ENCODE measurements around the gene CHRM2.

Gene CHRM2

GRCh38 chr7:136877990-136878389, 9.5 kb downstream of the CHRM2 start:
- TF ChIP-seq CTCF (IDR thresholded peaks at IDR 0.05; ENCODE audit: low read depth, low read length): no peak
- no peak overlapping the region for H3K4me3 ChIP-seq (ENCODE audit: low read depth, low read length)

GRCh38 chr7:136878878-136879277, 10.4 kb downstream of the CHRM2 start:
- no peak overlapping the region for H3K4me3 ChIP-seq (ENCODE audit: low read depth, low read length)
- TF ChIP-seq CTCF (IDR thresholded peaks at IDR 0.05; ENCODE audit: low read depth, low read length): no peak

- TF ChIP-seq CTCF (IDR thresholded peaks at IDR 0.05; ENCODE audit: low read depth, low read length): 0 out of 2 replicates have a peak, but pooled peaks have one; percentile 17
- no peak overlapping the region for H3K4me3 ChIP-seq (ENCODE audit: low read depth, low read length)
Observed at GRCh38 chr7:136883046-136883445, 14.6 kb downstream of the CHRM2 start.

GRCh38 chr7:136884492-136884891, 16.0 kb downstream of the CHRM2 start:
- no peak for TF ChIP-seq CTCF (IDR thresholded peaks at IDR 0.05; ENCODE audit: low read depth, low read length)
- no peak overlapping the region for H3K4me3 ChIP-seq (ENCODE audit: low read depth, low read length)

GRCh38 chr7:136887317-136887716, 18.9 kb downstream of the CHRM2 start:
- TF ChIP-seq CTCF (IDR thresholded peaks at IDR 0.05; ENCODE audit: low read depth, low read length): no peak
- H3K4me3 ChIP-seq (ENCODE audit: low read depth, low read length): no peak overlapping the region

- TF ChIP-seq CTCF (IDR thresholded peaks at IDR 0.05; ENCODE audit: low read depth, low read length): no peak
- no peak overlapping the region for H3K4me3 ChIP-seq (ENCODE audit: low read depth, low read length)
Observed at GRCh38 chr7:136890399-136890798, 21.9 kb downstream of the CHRM2 start.

- no peak overlapping the region for H3K4me3 ChIP-seq (ENCODE audit: low read depth, low read length)
- TF ChIP-seq CTCF (IDR thresholded peaks at IDR 0.05; ENCODE audit: low read depth, low read length): no peak
Observed at GRCh38 chr7:136891850-136892249, 23.4 kb downstream of the CHRM2 start.

All from WI38 (cell line).